ENCODE data around the gene CDHR2. TPM values are rescaled to one million over a fixed set of nuclear protein-coding genes. Genes with fewer than 3 reads are reported as not detected.

The CDHR2 gene
- total and polyA plus RNA-seq, 2 of the 13 experiments (the other 11 are each of a cell fraction or from before 2014, with no cell fraction given): 17.9 to 20.9 TPM

- Histone ChIP-seq H3K4me3 (replicated peaks in 1 of 3; ENCODE audit: insufficient read depth in 1 of 3, low read depth in 2 of 3, low read length in 3 of 3) (no peak overlapping the region), H3K79me2 (ENCODE audit: insufficient read depth, low read length) (no peaks in the 10 kb centered on the region), H3K27ac (ENCODE audit: extremely low read length, insufficient read depth, low read length) (no peak overlapping the region), H3K27me3 (ENCODE audit: control insufficient read depth in 1 of 2, insufficient read depth in 2 of 2, low read length in 2 of 2) (no peaks in the 10 kb centered on the region), H3K36me3 (replicated peaks in 1 of 2; ENCODE audit: control insufficient read depth in 1 of 2, insufficient read depth in 2 of 2, low read length in 2 of 2) (peaks cover 1 to 5% of the 10 kb centered on the region in 2 experiments; a peak in 3 of 5 replicates), H3K4me1 (ENCODE audit: insufficient read depth, low read length) (no peaks in the 10 kb centered on the region), H3K9me3 (ENCODE audit: low read length) (no peaks in the 10 kb centered on the region), H3K9ac (ENCODE audit: insufficient read depth, low read depth, low read length) (no peak overlapping the region), H3K4me2 (ENCODE audit: low read depth, low read length) (no peak overlapping the region), H2AFZ (ENCODE audit: low read length) (no peak overlapping the region), H4K20me1 (ENCODE audit: insufficient read depth, low read length) (no peaks in the 10 kb centered on the region)
- in situ Hi-C loops (cut with HindIII; ENCODE audit: extremely low pct_ligation_motif_present, low pct_unique_long_range_greater_than_20kb): no loop called here
- ChIA-PET POLR2A (no interaction called here), CTCF (ENCODE audit: low intra/inter-chr PET ratio, low total read pairs) (interaction anchor here (1.1 kb wide), 1 partner anchor 84 kb away, joined by 3 read pairs; no protein-coding TSS in a partner anchor)
- DNase-seq (ENCODE audit: low spot score) (no peak), FAIRE-seq (no peak), ATAC-seq (no peak)
- no TSS peak for BruUV-seq (replicated peaks)
- 77% methylated on average over 5 of the region's 10 CpGs for WGBS (ENCODE audit: low lambda C conversion rate)
- TF ChIP-seq NFATC3 (CRISPR knock-in tag; IDR thresholded peaks at IDR 0.05) (no peak), ZNF282 (IDR thresholded peaks at IDR 0.05; ENCODE audit: partially characterized antibody) (no peak), ARHGAP35 (CRISPR knock-in tag; IDR thresholded peaks at IDR 0.05; ENCODE audit: borderline replicate concordance) (0 out of 2 replicates have a peak, but pooled peaks have one; percentile 62), ZFP91 (CRISPR knock-in tag; IDR thresholded peaks at IDR 0.05; ENCODE audit: borderline replicate concordance) (0 out of 2 replicates have a peak, but pooled peaks have one; percentile 5), GLMP (CRISPR knock-in tag; IDR thresholded peaks at IDR 0.05; ENCODE audit: borderline replicate concordance) (no peak), ZNF687 (CRISPR knock-in tag; IDR thresholded peaks at IDR 0.05) (0 out of 2 replicates have a peak, but pooled peaks have one; percentile 0), PHF5A (CRISPR knock-in tag; IDR thresholded peaks at IDR 0.05; ENCODE audit: low read depth, unreplicated experiment) (no peak)
- intact Hi-C loops (cut with micrococcal nuclease; ENCODE audit: unreplicated experiment): no loop called here
These were observed 25.1 kb downstream of the CDHR2 start for GRCh38 chr5:176574297-176574591.

All from HepG2 (cell line).